K562 (cell line): ENCODE results near the gene MFSD11. TPM values are rescaled to one million over a fixed set of nuclear protein-coding genes. Genes with fewer than 3 reads are reported as not detected.

Source experiments
- C11orf30 ChIP-seq: fragments of 450-650 bp; IDR thresholded peaks from 2 replicates; pipeline ENCODE4 v1.6.1; 2016; ENCODE audit warnings: low read depth, mild to moderate bottlenecking
- CBX5 ChIP-seq: IDR thresholded peaks from 2 replicates; pipeline ENCODE4 v1.6.1; 2014; ENCODE audit warnings: low read depth, borderline replicate concordance
- HSF4 ChIP-seq: fragments of 250-450 bp; sonication (Bioruptor Pico); IDR thresholded peaks from 2 replicates; pipeline ENCODE4 v2.1.2; 2022; ENCODE audit warnings: mild to moderate bottlenecking, moderate library complexity, borderline replicate concordance
- MYC ChIP-seq, 2 experiments: fragments of 250-450 bp in 1 of 2; sonication (Bioruptor Pico) in 1 of 2; IDR thresholded peaks; 2 replicates each; pipeline versions ENCODE4 v1.5.1 to v1.6.1; 2012 to 2021; ENCODE audit warnings: low read depth in 2 of 2, borderline replicate concordance in 1 of 2, improper control_type of control experiment in 1 of 2, low read length in 1 of 2, mild to moderate bottlenecking in 1 of 2, moderate library complexity in 1 of 2
- NR1H2 ChIP-seq: sonication (generic); formaldehyde crosslinking; IDR thresholded peaks from 2 replicates; pipeline ENCODE4 v1.4.0; 2020; ENCODE audit warnings: mild to moderate bottlenecking, missing genetic modification reagents
- PCBP1 ChIP-seq: fragments of 200-400 bp; formaldehyde crosslinking; IDR thresholded peaks from 2 replicates; pipeline ENCODE4 v1.6.1; 2018; ENCODE audit warnings: mild to moderate bottlenecking, low read depth, low read length; ENCODE audit not compliant: poor library complexity, severe bottlenecking
- PHB ChIP-seq: fragments of 250-450 bp; sonication (Bioruptor Pico); IDR thresholded peaks from 2 replicates; pipeline ENCODE4 v1.5.0; 2021
- PHB2 ChIP-seq: fragments of 450-650 bp; IDR thresholded peaks from 2 replicates; pipeline ENCODE4 v1.6.1; 2017; ENCODE audit warnings: low read depth
- POLR3A ChIP-seq: IDR thresholded peaks from 2 replicates; pipeline ENCODE4 v1.6.1; 2011; ENCODE audit warnings: borderline replicate concordance, mild to moderate bottlenecking, moderate library complexity; ENCODE audit not compliant: insufficient read length, insufficient read depth; ENCODE audit errors: extremely low read depth
- PRMT5 ChIP-seq: sonication (generic); formaldehyde crosslinking; IDR thresholded peaks from 2 replicates; pipeline ENCODE4 v1.5.0; 2020; ENCODE audit warnings: missing genetic modification reagents
- RFX5 ChIP-seq: IDR thresholded peaks from 2 replicates; pipeline ENCODE4 v1.6.1; 2011; ENCODE audit warnings: low read depth, mild to moderate bottlenecking, improper control_type of control experiment, low read length
- ZBTB40 ChIP-seq, 2 experiments: fragments of 450-650 bp in 1 of 2; sonication (generic) in 1 of 2; formaldehyde crosslinking in 1 of 2; IDR thresholded peaks; 2 replicates each; pipeline versions ENCODE4 v1.7.1 to v1.9.0; 2016 to 2022; ENCODE audit warnings: inconsistent platforms in 1 of 2, mild to moderate bottlenecking in 1 of 2, missing genetic modification reagents in 1 of 2
- ZNF316 ChIP-seq: fragments of 450-650 bp; IDR thresholded peaks from 2 replicates; pipeline ENCODE4 v1.6.1; 2016
- ZNF384 ChIP-seq: IDR thresholded peaks from 2 replicates; pipeline ENCODE4 v1.6.1; 2012; ENCODE audit warnings: low read depth, low read length, improper control_type of control experiment
- polyA plus RNA-seq, 8 experiments: library from polyadenylated mRNA; depleted of rRNA in 4 of 8; stranded (reverse) in 5 of 8; unstranded in 3 of 8; fragments of >200 nt; fragmentation: Nextera tagmentation in 2 of 8; fragmentation: Illumina TruSeq in 1 of 8; extraction: Ambion mirVana in 2 of 8; extraction: Trizol in 1 of 8; gene quantifications; 2 replicates each; pipeline versions ENCODE4 v1.2.1 to v1.2.3, GENCODE V29; 2011 to 2014; ENCODE audit warnings: inconsistent platforms in 1 of 8, missing spikeins in 1 of 8
- total RNA-seq, 7 experiments: library from RNA; depleted of rRNA in 6 of 7; stranded (reverse); fragments of >200 nt in 6 of 7; fragmentation: Illumina TruSeq in 2 of 7; extraction: Trizol in 2 of 7; gene quantifications; 2 replicates each; pipeline versions ENCODE4 v1.2.1 to v1.2.3, GENCODE V29; 2011 to 2021; ENCODE audit warnings: low replicate concordance in 1 of 7
- TF ChIP-seq, protein P1 (sequence below): sonication (generic); IDR thresholded peaks from 2 replicates; pipeline ENCODE4 v1.6.1; 2016

The MFSD11 gene
- total and polyA plus RNA-seq, 9 of the 15 experiments (the other 6 are each of a cell fraction or from before 2014, with no cell fraction given) = 14.4 to 24.5 (median 19.9) TPM

GRCh38 chr17:76737676-76738467, at the start of gene MFSD11 (continued):
- no peak; the same call in 1 of the 2 replicates for TF ChIP-seq C11orf30
- TF ChIP-seq ZNF384 = peak; percentile 0; the same call in 1 of the 2 replicates
- TF ChIP-seq ZBTB40 (IDR thresholded peaks at IDR 0.05) = no peak
- no peak for TF ChIP-seq ZBTB40 (CRISPR knock-in tag; IDR thresholded peaks at IDR 0.05)
- TF ChIP-seq, protein P1, sequence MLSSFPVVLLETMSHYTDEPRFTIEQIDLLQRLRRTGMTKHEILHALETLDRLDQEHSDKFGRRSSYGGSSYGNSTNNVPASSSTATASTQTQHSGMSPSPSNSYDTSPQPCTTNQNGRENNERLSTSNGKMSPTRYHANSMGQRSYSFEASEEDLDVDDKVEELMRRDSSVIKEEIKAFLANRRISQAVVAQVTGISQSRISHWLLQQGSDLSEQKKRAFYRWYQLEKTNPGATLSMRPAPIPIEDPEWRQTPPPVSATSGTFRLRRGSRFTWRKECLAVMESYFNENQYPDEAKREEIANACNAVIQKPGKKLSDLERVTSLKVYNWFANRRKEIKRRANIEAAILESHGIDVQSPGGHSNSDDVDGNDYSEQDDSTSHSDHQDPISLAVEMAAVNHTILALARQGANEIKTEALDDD = no peak
- no peak for TF ChIP-seq ZNF316
- no peak for TF ChIP-seq PRMT5 (CRISPR knock-in tag)
- peak; percentile 83 for TF ChIP-seq MYC (IDR thresholded peaks at IDR 0.05; ENCODE audit: low read depth, low read length)
- no peak for TF ChIP-seq MYC (CRISPR knock-in tag; IDR thresholded peaks at IDR 0.05; ENCODE audit: borderline replicate concordance, low read depth)
- no peak for TF ChIP-seq PCBP1
- no peak for TF ChIP-seq RFX5
- no peak for TF ChIP-seq POLR3A
- TF ChIP-seq CBX5 = no peak
- TF ChIP-seq NR1H2 (CRISPR knock-in tag) = no peak
- TF ChIP-seq PHB2 = no peak
- no peak for TF ChIP-seq PHB (CRISPR knock-in tag)
- TF ChIP-seq HSF4 (CRISPR knock-in tag) = no peak
